ENCODE results near the gene CAMK1D.

The CAMK1D gene

GRCh38 chr10:12769323-12770044, 420.1 kb downstream of the CAMK1D start:
- no peak for TF ChIP-seq ZNF274 (IDR thresholded peaks at IDR 0.05; ENCODE audit: low read depth, low read length)
- no peak overlapping the region for H3K4me3 ChIP-seq (ENCODE audit: low read length)

- no peak overlapping the region for H3K4me3 ChIP-seq (ENCODE audit: low read length)
- TF ChIP-seq ZNF274 (IDR thresholded peaks at IDR 0.05; ENCODE audit: low read depth, low read length) = no peak
These were observed 422.8 kb downstream of the CAMK1D start for GRCh38 chr10:12771981-12772760.

- no peak for TF ChIP-seq ZNF274 (IDR thresholded peaks at IDR 0.05; ENCODE audit: low read depth, low read length)
- H3K4me3 ChIP-seq (ENCODE audit: low read length) = no peak overlapping the region
These were observed 423.6 kb downstream of the CAMK1D start for GRCh38 chr10:12772797-12773587.

GRCh38 chr10:12774204-12774894, 425.0 kb downstream of the CAMK1D start:
- TF ChIP-seq ZNF274 (IDR thresholded peaks at IDR 0.05; ENCODE audit: low read depth, low read length) = no peak
- no peak overlapping the region for H3K4me3 ChIP-seq (ENCODE audit: low read length)

- no peak overlapping the region for H3K4me3 ChIP-seq (ENCODE audit: low read length)
- no peak for TF ChIP-seq ZNF274 (IDR thresholded peaks at IDR 0.05; ENCODE audit: low read depth, low read length)
These were observed 428.7 kb downstream of the CAMK1D start for GRCh38 chr10:12777840-12778585.

GRCh38 chr10:12780634-12781601, 431.6 kb downstream of the CAMK1D start:
- TF ChIP-seq ZNF274 (IDR thresholded peaks at IDR 0.05; ENCODE audit: low read depth, low read length) = no peak
- H3K4me3 ChIP-seq (ENCODE audit: low read length) = no peak overlapping the region

- no peak overlapping the region for H3K4me3 ChIP-seq (ENCODE audit: low read length)
- TF ChIP-seq ZNF274 (IDR thresholded peaks at IDR 0.05; ENCODE audit: low read depth, low read length) = no peak
These were observed 432.6 kb downstream of the CAMK1D start for GRCh38 chr10:12781976-12782375.

GRCh38 chr10:12782537-12782936, 433.2 kb downstream of the CAMK1D start:
- no peak for TF ChIP-seq ZNF274 (IDR thresholded peaks at IDR 0.05; ENCODE audit: low read depth, low read length)
- H3K4me3 ChIP-seq (ENCODE audit: low read length) = no peak overlapping the region

GRCh38 chr10:12783293-12783692, 433.9 kb downstream of the CAMK1D start:
- no peak overlapping the region for H3K4me3 ChIP-seq (ENCODE audit: low read length)
- TF ChIP-seq ZNF274 (IDR thresholded peaks at IDR 0.05; ENCODE audit: low read depth, low read length) = no peak

GRCh38 chr10:12784646-12785045, 435.3 kb downstream of the CAMK1D start:
- no peak overlapping the region for H3K4me3 ChIP-seq (ENCODE audit: low read length)
- TF ChIP-seq ZNF274 (IDR thresholded peaks at IDR 0.05; ENCODE audit: low read depth, low read length) = no peak

GRCh38 chr10:12785415-12785831, 436.1 kb downstream of the CAMK1D start:
- H3K4me3 ChIP-seq (ENCODE audit: low read length) = no peak overlapping the region

GRCh38 chr10:12787297-12787696, 437.9 kb downstream of the CAMK1D start:
- no peak for TF ChIP-seq ZNF274 (IDR thresholded peaks at IDR 0.05; ENCODE audit: low read depth, low read length)
- H3K4me3 ChIP-seq (ENCODE audit: low read length) = no peak overlapping the region

More at GRCh38 chr10:12785415-12785831, 436.1 kb downstream of the CAMK1D start:
- no peak for TF ChIP-seq ZNF274 (IDR thresholded peaks at IDR 0.05; ENCODE audit: low read depth, low read length)

Data from GM08714 (cell line).